HCT116 (cell line): ENCODE data around the gene ZNF160. TPM values are rescaled to one million over a fixed set of nuclear protein-coding genes. Genes with fewer than 3 reads are reported as not detected.

Source experiments
- ATAC-seq: fragments of 200-7000 bp; cut with Tn5 transposase; 2 replicates; pipeline ENCODE4 v1.9.1; 2020; ENCODE audit warnings: mild to moderate bottlenecking, moderate library complexity
- BruUV-seq: library from RNA; stranded (reverse); fragments of 400-500 nt; replicated peaks from 2 replicates; lab custom pipeline; 2021; lab: Mats Ljungman, UMichigan
- CTCF ChIA-PET: fragments of 300-600 bp; sonication (Branson Sonifier 250); formaldehyde crosslinking; loops from one replicate; lab custom pipeline; 2021; ENCODE audit warnings: antibody characterized with exemption; lab: Charles Lee
- POLR2A ChIA-PET: fragments of 300-600, 350-600 bp; sonication (Branson Sonifier 250); formaldehyde crosslinking; loops from one replicate; lab custom pipeline; 2021; ENCODE audit warnings: antibody characterized with exemption; lab: Charles Lee
- RAD21 ChIA-PET, 2 experiments: fragments of 300-600 bp; sonication (Branson Sonifier 250); formaldehyde crosslinking; loops; one replicate each; lab custom pipeline; 2023; ENCODE audit warnings: low total read pairs in 2 of 2; ENCODE audit not compliant: uncharacterized antibody in 2 of 2, unreplicated experiment in 2 of 2, low non-redundant PET in 1 of 2; lab: Charles Lee
- DNase-seq: peaks from one replicate; pipeline ENCODE4 v3.0.0-alpha.2; 2010; ENCODE audit warnings: low read depth, low spot score
- H2AFZ ChIP-seq: fragments of 200-600 bp; shearing (Covaris generic), sonication (generic); 2 replicates; pipeline ENCODE4 v1.6.1; 2017; ENCODE audit warnings: low read depth, mixed run types, mixed read lengths, antibody characterized with exemption, low read length; ENCODE audit not compliant: poor library complexity, severe bottlenecking
- H3K27ac ChIP-seq: 2 replicates; pipeline ENCODE4 v1.5.1; 2012; ENCODE audit warnings: low read depth, low read length
- H3K27me3 ChIP-seq: fragments of 200-600 bp; sonication (generic); 2 replicates; pipeline ENCODE4 v1.6.1; 2016; ENCODE audit warnings: mixed run types, low read length, mixed read lengths; ENCODE audit not compliant: insufficient read depth
- H3K36me3 ChIP-seq, 2 experiments: fragments of 200-500 bp in 1 of 2; fragments of 200-600 bp in 1 of 2; sonication (Bioruptor generic) in 1 of 2; sonication (generic) in 1 of 2; 2 replicates each; pipeline versions ENCODE4 v1.5.1 to v1.6.1; 2014 to 2016; ENCODE audit warnings: low read length in 2 of 2, inconsistent platforms in 1 of 2, mixed read lengths in 1 of 2, mixed run types in 1 of 2; ENCODE audit not compliant: insufficient read depth in 2 of 2, control insufficient read depth in 1 of 2
- H3K4me1 ChIP-seq, 2 experiments: fragments of 200-600 bp in 1 of 2; sonication (generic) in 1 of 2; 2 replicates each; pipeline versions ENCODE4 v1.5.1 to v1.6.1; 2012 to 2017; ENCODE audit warnings: low read length in 2 of 2, inconsistent platforms in 1 of 2, mild to moderate bottlenecking in 1 of 2, mixed read lengths in 1 of 2, mixed run types in 1 of 2, moderate library complexity in 1 of 2; ENCODE audit not compliant: insufficient read depth in 2 of 2, control insufficient read depth in 1 of 2
- H3K4me2 ChIP-seq: fragments of 200-600 bp; sonication (generic); 2 replicates; pipeline ENCODE4 v1.6.1; 2017; ENCODE audit warnings: mixed run types, low read length, mixed read lengths
- H3K4me3 ChIP-seq, 2 experiments: fragments of 200-600 bp in 1 of 2; sonication (generic) in 1 of 2; replicated peaks in 1 of 2; 2 replicates each; pipeline ENCODE4 v1.5.1; 2011 to 2016; ENCODE audit warnings: low read length in 2 of 2, control low read depth in 1 of 2, low read depth in 1 of 2, mild to moderate bottlenecking in 1 of 2, mixed read lengths in 1 of 2, mixed run types in 1 of 2
- H3K79me2 ChIP-seq: fragments of 200-600 bp; sonication (generic); 2 replicates; pipeline ENCODE4 v1.6.1; 2017; ENCODE audit warnings: mild to moderate bottlenecking, mixed run types, low read length, moderate library complexity, mixed read lengths; ENCODE audit not compliant: insufficient read depth
- H3K9ac ChIP-seq: fragments of 200-600 bp; sonication (generic); 2 replicates; pipeline ENCODE4 v1.6.1; 2016; ENCODE audit warnings: low read length, mixed read lengths
- H3K9me2 ChIP-seq: fragments of 200-600 bp; sonication (generic), shearing (Covaris generic); 2 replicates; pipeline ENCODE4 v1.6.1; 2017; ENCODE audit warnings: mixed run types, mild to moderate bottlenecking, moderate library complexity; ENCODE audit not compliant: insufficient read depth
- H3K9me3 ChIP-seq, 2 experiments: fragments of 200-500 bp in 1 of 2; fragments of 200-600 bp in 1 of 2; sonication (Bioruptor generic) in 1 of 2; sonication (generic) in 1 of 2; 2 replicates each; pipeline ENCODE4 v1.6.1; 2014 to 2017; ENCODE audit warnings: low read length in 2 of 2, mixed read lengths in 2 of 2, inconsistent platforms in 1 of 2, low read depth in 1 of 2, mild to moderate bottlenecking in 1 of 2, mixed run types in 1 of 2, moderate library complexity in 1 of 2; ENCODE audit not compliant: control insufficient read depth in 1 of 2, insufficient read depth in 1 of 2
- H4K20me1 ChIP-seq: fragments of 200-600 bp; sonication (generic), shearing (Covaris generic); 2 replicates; pipeline ENCODE4 v1.6.1; 2017; ENCODE audit warnings: mixed run types, mild to moderate bottlenecking, moderate library complexity; ENCODE audit not compliant: insufficient read depth
- CBX3 ChIP-seq: IDR thresholded peaks from 2 replicates; pipeline ENCODE4 v1.6.1; 2012; ENCODE audit warnings: low read depth
- CEBPB ChIP-seq: IDR thresholded peaks from 2 replicates; pipeline ENCODE4 v1.6.1; 2012; ENCODE audit warnings: low read depth
- EGR1 ChIP-seq: IDR thresholded peaks from 2 replicates; pipeline ENCODE4 v1.6.1; 2012; ENCODE audit warnings: low read depth
- ELF1 ChIP-seq: IDR thresholded peaks from 2 replicates; pipeline ENCODE4 v1.6.1; 2012; ENCODE audit warnings: low read depth, borderline replicate concordance
- EZH2phosphoT487 ChIP-seq: fragments of 200-600 bp; IDR thresholded peaks from 2 replicates; pipeline ENCODE4 v1.6.1; 2018; ENCODE audit warnings: antibody characterized with exemption, borderline replicate concordance
- FOSL1 ChIP-seq: IDR thresholded peaks from 2 replicates; pipeline ENCODE4 v1.6.1; 2012; ENCODE audit warnings: low read depth
- JUND ChIP-seq: IDR thresholded peaks from 2 replicates; pipeline ENCODE4 v1.6.1; 2012
- MAX ChIP-seq: IDR thresholded peaks from 2 replicates; pipeline ENCODE4 v1.6.1; 2012
- POLR2A ChIP-seq: IDR thresholded peaks from 2 replicates; pipeline ENCODE4 v1.7.0; 2011; ENCODE audit warnings: borderline replicate concordance; ENCODE audit not compliant: insufficient read depth, insufficient read length; ENCODE audit errors: extremely low read depth
- POLR2AphosphoS5 ChIP-seq: IDR thresholded peaks from 2 replicates; pipeline ENCODE4 v1.6.1; 2011; ENCODE audit warnings: mild to moderate bottlenecking, low read depth, low read length, moderate library complexity
- REST ChIP-seq: IDR thresholded peaks from 2 replicates; pipeline ENCODE4 v1.6.1; 2012; ENCODE audit warnings: low read depth
- SIN3A ChIP-seq: IDR thresholded peaks from 2 replicates; pipeline ENCODE4 v1.6.1; 2012; ENCODE audit warnings: low read depth
- SP1 ChIP-seq: IDR thresholded peaks from 2 replicates; pipeline ENCODE4 v1.6.1; 2012; ENCODE audit warnings: low read depth
- SRF ChIP-seq: IDR thresholded peaks from 2 replicates; pipeline ENCODE4 v1.6.1; 2012; ENCODE audit warnings: low read depth
- YY1 ChIP-seq: IDR thresholded peaks from 2 replicates; pipeline ENCODE4 v1.6.1; 2011; ENCODE audit warnings: low read length, low read depth, moderate library complexity, mild to moderate bottlenecking; ENCODE audit not compliant: insufficient replicate concordance; ENCODE audit errors: extremely low read depth
- ZBTB33 ChIP-seq: IDR thresholded peaks from 2 replicates; pipeline ENCODE4 v1.6.1; 2011; ENCODE audit warnings: mild to moderate bottlenecking, low read length, moderate library complexity; ENCODE audit not compliant: insufficient replicate concordance; ENCODE audit errors: extremely low read depth
- ZNF274 ChIP-seq: fragments of 200-500 bp; sonication (Bioruptor generic); IDR thresholded peaks from 2 replicates; pipeline ENCODE4 v1.6.1; 2014; ENCODE audit warnings: mild to moderate bottlenecking, low read depth, low read length, inconsistent platforms
- intact Hi-C: fragments of 100-400 bp; cut with micrococcal nuclease; formaldehyde crosslinking; loops from 2 replicates; pipeline ENCODE4 v1.10.0; 2022
- total RNA-seq: library from RNA; stranded (reverse); gene quantifications from one replicate; pipeline ENCODE4 v1.2.1, GENCODE V29; 2021; ENCODE audit not compliant: unreplicated experiment

ZNF160 gene
- total RNA-seq, 1 experiment from 2014 or later: 14.9 TPM

- no peaks in the 10 kb centered on the region for H3K27me3 ChIP-seq
- H3K9me3 ChIP-seq: no peaks in the 10 kb centered on the region
- RAD21 ChIA-PET: no interaction called here
- H3K9me2 ChIP-seq: no peaks in the 10 kb centered on the region
- no peaks in the 10 kb centered on the region for H3K4me1 ChIP-seq
- no peak for DNase-seq
- H3K9ac ChIP-seq: no peak overlapping the region
- POLR2A ChIA-PET: no interaction called here
- intact Hi-C loops: no loop called here
- H3K79me2 ChIP-seq: peaks cover 5% of the 10 kb centered on the region; the same call in 1 of the 2 replicates
- H3K36me3 ChIP-seq: peaks cover 7 to 21% of the 10 kb centered on the region in 2 experiments; a peak in 2 of 4 replicates
- no peak overlapping the region for H3K27ac ChIP-seq
- no peak overlapping the region for H3K4me2 ChIP-seq
- no peak for TF ChIP-seq SP1
- TF ChIP-seq POLR2A: no peak
- no peak for TF ChIP-seq SIN3A
- no peak for TF ChIP-seq POLR2AphosphoS5
- no peak for TF ChIP-seq FOSL1
- TF ChIP-seq CEBPB: no peak
- TF ChIP-seq CBX3: no peak
- TF ChIP-seq ELF1: no peak
- no peak for TF ChIP-seq MAX
- no peak for TF ChIP-seq YY1
- no peak for TF ChIP-seq ZBTB33
- no peak for TF ChIP-seq ZNF274
- TF ChIP-seq REST: no peak
- TF ChIP-seq EGR1: no peak
- TF ChIP-seq JUND: no peak
- no peak for TF ChIP-seq EZH2phosphoT487
- no peak for TF ChIP-seq SRF
- TF ChIP-seq, all 23 proteins: peak for 0
- CTCF ChIA-PET: no interaction called here
- no peaks in the 10 kb centered on the region for H4K20me1 ChIP-seq
- BruUV-seq: no TSS peak
- H2AFZ ChIP-seq: no peak overlapping the region
- no peak; the same call in 1 of the 2 replicates for ATAC-seq
- no peak overlapping the region for H3K4me3 ChIP-seq
Observed at GRCh38 chr19:53091413-53092254, 11.6 kb downstream of the ZNF160 start.
